ENCODE results near the gene CFAP54. TPM values are rescaled to one million over a fixed set of nuclear protein-coding genes. Genes with fewer than 3 reads are reported as not detected.
"Not testable (repeated sequence)": the region's sequence is repeated elsewhere in the genome, so short reads cannot be mapped to it uniquely, and the experiment has no call there.

Gene CFAP54
- polyA plus RNA-seq, 1 donor = 0.44 TPM

GRCh38 chr12:96514328-96514727 lies 25.0 kb downstream of the CFAP54 start:
- DNase-seq = no peak

DNA sequence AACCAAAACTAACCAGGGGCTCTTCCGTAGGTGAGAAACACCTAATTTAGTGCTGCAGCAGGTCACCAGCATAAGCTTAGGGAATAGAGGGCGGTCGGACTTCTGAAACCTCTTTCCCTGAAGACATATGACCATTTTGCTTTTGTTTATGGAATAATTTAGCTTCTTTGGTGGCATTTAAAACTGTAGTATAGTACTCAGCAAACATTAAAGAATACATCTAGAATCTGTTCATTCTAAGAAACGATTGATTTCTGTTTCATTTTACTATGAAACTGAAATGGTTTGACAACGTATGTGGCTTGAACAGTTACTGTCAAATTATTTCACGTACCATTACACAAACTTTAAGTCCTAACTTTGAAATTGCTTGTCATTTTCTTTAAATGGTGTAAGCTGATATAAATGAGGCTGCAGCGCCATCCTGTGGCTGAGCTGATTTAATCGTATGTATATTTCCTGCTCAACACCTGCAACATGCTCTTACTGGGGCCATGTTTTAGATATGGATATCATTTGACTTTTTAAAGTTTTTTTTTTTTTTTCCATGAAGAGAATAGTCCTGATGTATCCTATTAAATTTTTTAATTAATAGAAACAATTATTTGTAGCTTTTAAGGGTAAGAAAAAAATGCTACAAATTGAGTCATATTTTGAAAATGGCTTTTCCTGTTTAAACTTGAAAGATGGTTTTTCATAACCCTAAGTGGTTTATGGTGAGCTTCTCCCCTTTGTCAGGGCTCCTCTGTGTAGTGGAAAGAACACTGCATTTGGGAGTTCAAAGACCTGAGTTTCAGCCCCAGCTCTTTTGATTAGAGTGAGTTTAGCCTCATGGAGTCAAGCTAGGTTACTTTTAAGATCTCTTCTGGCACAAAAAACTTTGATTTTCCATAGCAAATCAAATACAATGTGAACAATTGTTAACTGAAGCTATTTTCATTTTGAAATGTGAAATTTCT lies 27.4 kb downstream of the CFAP54 start:
- DNase-seq = peak; percentile 72

DNA sequence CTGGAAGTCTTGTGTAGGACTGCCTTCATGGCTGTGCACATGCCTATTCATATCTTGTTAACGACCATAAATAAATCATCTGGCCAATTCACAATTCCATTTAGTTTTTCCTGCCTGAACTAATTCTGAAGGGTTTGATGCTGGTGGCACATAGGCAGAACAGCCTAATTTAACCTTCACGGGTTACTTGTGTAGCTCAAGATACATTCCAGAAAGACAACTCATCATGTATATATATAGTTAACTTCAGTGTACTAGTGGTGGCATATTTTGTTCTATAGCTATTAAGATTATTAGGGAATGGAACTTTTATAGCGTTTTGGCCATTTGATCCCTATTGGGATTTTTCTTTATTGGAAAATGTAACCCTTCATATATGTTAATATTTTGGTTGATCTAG lies 31.4 kb downstream of the CFAP54 start:
- DNase-seq = no peak

GRCh38 chr12:96521895-96522682 lies 32.7 kb downstream of the CFAP54 start:
- no peak for DNase-seq

DNA sequence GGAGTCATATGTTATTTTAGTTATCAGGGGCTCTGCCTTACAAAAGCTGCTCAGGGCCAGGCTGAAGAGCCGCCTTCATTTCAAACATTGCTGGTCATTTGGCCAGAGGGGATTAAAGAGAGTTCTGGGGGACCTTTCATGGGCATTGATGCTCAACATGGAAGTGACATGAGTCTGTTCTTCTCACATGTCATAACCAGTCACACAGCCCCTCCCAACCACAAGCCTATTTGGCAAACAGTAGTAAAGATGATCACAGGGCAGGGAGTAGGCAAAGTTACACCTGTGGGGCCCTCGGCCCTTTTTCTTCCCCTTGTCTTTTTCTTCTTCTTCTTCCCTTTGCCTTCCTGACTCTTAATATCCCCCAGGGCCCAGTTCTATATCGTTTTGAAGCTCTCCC lies 33.3 kb downstream of the CFAP54 start:
- DNase-seq = no peak

DNA sequence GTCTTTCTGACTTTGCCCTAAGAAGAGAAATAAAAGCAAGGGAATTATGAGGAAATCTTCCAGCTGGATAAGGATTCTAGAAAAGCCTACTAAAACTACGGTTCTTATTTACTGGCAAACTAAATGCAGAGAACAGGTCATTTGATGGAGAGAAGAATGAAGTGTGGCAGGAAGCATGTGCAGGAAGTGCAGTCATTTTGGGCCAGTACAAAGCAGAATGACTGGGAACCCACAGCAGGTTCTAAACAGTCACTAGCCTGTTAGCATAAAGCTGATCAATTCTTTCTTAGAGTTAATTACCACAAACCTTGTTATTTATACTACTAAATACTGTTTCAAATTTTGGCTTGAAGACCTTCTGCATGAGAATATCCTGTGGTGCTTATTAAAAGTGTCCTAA lies 36.7 kb downstream of the CFAP54 start:
- no peak for DNase-seq

DNA sequence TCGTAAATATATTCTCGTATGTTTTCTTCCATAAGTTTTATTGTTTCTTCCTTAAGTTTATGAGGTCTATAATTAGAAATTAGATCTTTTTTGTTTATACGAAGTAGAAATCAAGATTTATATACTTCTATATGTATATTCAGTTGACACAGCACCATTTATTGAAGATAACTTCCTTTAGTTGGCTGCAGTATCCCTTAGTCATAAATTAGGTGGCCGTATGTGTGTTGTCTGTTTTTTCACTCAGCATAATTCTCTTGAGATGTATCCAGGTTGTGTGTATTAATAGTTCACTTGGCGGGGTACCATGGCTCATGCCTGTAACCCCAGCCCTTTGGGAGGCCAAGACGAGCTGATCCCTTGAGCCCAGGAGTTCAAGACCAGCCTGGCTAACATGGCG lies 40.5 kb downstream of the CFAP54 start:
- DNase-seq = no peak

- no peak for DNase-seq
Measured at GRCh38 chr12:96534339-96534738, 45.0 kb downstream of the CFAP54 start.

- DNase-seq = no peak
Measured at GRCh38 chr12:96548384-96548783, 59.0 kb downstream of the CFAP54 start.

DNA sequence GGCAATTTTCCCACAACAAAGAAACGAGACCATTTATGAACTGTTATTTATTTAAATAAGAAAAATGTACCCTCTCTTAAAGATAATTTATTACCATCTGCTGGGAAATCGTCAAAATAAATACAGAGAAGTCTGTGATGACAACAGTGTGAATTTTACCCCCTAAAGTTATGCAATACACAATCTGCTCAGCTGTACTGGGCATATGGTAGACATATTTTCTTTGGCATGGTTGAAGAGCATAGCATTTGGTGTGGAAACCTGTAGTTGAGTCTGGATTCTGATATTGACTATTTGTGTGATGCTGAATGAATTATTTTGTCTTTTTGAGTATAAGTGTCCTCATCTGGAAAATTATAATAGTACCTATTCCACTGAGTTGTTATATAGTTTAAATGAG lies 60.0 kb downstream of the CFAP54 start:
- no peak for DNase-seq

DNA sequence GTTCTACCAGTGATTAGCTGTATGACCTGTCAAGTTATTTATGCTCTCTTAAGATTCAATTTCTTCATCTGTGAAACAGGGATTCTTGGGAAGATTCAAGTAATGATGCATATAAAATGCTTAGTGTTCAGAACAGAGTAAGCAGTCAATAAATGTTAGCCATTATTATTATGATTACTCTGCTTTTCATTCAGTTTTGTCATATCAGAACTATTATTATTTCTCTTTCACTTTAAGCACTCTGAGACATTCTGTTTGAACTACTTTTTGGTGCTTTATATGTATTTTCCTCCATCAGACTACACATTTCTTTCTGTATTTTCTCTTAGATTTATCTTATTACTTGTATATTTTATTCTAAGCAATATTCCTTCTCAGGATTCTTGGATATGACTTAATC lies 81.2 kb downstream of the CFAP54 start:
- DNase-seq = no peak

- no peak for DNase-seq
Measured at GRCh38 chr12:96571101-96571862, 81.9 kb downstream of the CFAP54 start.

GRCh38 chr12:96578526-96579125 lies 89.2 kb downstream of the CFAP54 start:
- DNase-seq = peak; percentile 45

GRCh38 chr12:96585977-96586376 lies 96.6 kb downstream of the CFAP54 start:
- DNase-seq = no peak

- DNase-seq = no peak
Measured at GRCh38 chr12:96587691-96588090, 98.3 kb downstream of the CFAP54 start.

GRCh38 chr12:96590970-96591369 lies 101.6 kb downstream of the CFAP54 start:
- no peak for DNase-seq

GRCh38 chr12:96604374-96604773 lies 115.0 kb downstream of the CFAP54 start:
- DNase-seq = not testable (repeated sequence)

DNA sequence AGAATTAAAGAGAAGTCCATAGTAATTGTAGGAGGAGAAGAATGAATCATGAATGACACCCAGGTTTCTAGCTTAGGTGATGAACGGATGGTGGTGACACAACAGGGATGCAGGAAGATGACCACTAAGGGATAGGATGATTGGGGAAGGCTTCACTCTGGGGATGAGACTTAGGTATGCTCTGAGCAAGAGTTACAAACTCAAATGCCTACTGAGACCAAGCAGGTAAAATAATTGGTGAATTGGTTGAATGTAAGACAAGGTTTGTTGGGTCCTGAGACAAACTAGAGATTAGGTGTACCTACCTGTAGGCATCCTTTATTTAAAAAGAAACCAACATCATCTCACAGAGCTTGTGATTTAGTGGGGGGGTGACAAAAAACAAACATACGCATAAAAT lies 116.3 kb downstream of the CFAP54 start:
- no peak for DNase-seq

DNA sequence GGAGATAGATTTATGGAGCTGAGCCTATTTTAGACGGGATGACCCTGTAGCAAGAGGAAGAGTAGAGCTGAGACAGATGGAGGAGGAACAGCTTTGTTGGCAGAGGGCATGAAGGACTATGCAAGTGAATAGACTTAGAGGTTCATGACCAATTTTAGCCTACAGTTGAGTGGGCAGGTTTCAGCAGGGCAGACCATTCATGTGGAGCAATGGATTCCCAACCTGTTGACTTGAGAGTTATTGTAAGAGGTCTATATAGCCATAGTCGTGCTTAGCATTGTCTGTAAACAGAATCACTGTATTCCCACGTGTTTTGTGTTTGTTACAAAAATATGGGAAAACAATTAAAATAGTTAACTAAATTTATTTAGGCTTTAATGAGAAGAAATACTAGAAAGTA lies 116.8 kb downstream of the CFAP54 start:
- DNase-seq = no peak

GRCh38 chr12:96606644-96607043 lies 117.3 kb downstream of the CFAP54 start:
- no peak for DNase-seq

GRCh38 chr12:96617178-96617577 lies 127.8 kb downstream of the CFAP54 start:
- DNase-seq = no peak

DNA sequence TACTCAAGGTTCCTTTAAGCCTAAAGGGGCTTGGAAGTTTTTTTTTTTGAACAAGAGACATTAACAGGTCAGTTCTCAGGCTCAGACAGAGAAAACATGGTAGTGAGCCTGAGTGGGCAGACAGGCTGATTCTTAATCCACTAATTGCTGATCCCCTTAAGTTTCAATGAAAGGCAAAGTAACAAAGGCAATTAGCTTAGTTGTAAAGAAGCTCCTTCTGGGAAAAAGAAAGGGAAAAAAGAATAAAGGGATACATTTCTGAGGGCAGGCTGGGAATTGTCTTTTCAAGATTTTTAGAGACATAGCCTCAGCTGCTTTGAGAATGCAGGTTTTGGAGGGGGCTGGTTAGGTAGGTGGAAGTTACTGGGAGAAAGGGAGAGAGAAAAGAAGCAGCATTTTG lies 133.8 kb downstream of the CFAP54 start:
- DNase-seq = no peak
